H1 (cell line): ENCODE measurements around the gene ZNF692. TPM values are rescaled to one million over a fixed set of nuclear protein-coding genes. Genes with fewer than 3 reads are reported as not detected.

Experiments used
- CBX8 ChIP-seq: fragments of 300-800, 300-1000 bp; sonication (generic); IDR thresholded peaks from 2 replicates; pipeline ENCODE4 v1.7.1; 2016; ENCODE audit warnings: low read depth, low read length, borderline replicate concordance
- CREB1 ChIP-seq: IDR thresholded peaks from 2 replicates; pipeline ENCODE4 v1.6.1; 2012; ENCODE audit warnings: inconsistent platforms
- EP300 ChIP-seq, 2 experiments: IDR thresholded peaks; 1 replicate in 1 of 2; 2 replicates in 1 of 2; pipeline ENCODE4 v1.6.1; 2011 to 2012; ENCODE audit warnings: low read depth in 2 of 2, low read length in 2 of 2, mild to moderate bottlenecking in 2 of 2, borderline replicate concordance in 1 of 2, inconsistent platforms in 1 of 2, moderate library complexity in 1 of 2
- SAP30 ChIP-seq: fragments of 300-600 bp; sonication (generic); IDR thresholded peaks from 2 replicates; pipeline ENCODE4 v1.7.1; 2012; ENCODE audit warnings: low read length, moderate library complexity, mild to moderate bottlenecking, inconsistent platforms; ENCODE audit not compliant: insufficient read depth, insufficient replicate concordance
- SRF ChIP-seq: IDR thresholded peaks from 2 replicates; pipeline ENCODE4 v1.6.1; 2011; ENCODE audit warnings: mild to moderate bottlenecking, low read depth, low read length, moderate library complexity
- SUZ12 ChIP-seq: fragments of 200-600 bp; sonication (generic); IDR thresholded peaks from 2 replicates; pipeline ENCODE4 v1.6.1; 2012; ENCODE audit warnings: mild to moderate bottlenecking, inconsistent platforms, low read length, moderate library complexity, mixed read lengths
- USF2 ChIP-seq: IDR thresholded peaks from 2 replicates; pipeline ENCODE4 v1.6.1; 2011; ENCODE audit warnings: low read length, improper control_type of control experiment
- polyA plus RNA-seq, 7 experiments: library from polyadenylated mRNA; depleted of rRNA in 3 of 7; stranded (reverse) in 5 of 7; unstranded in 2 of 7; fragments of >200 nt in 5 of 7; fragments of 200-250 nt in 2 of 7; gene quantifications; 1 replicate in 5 of 7; 2 replicates in 1 of 7; 4 replicates in 1 of 7; pipeline versions ENCODE4 v1.2.1 to v1.2.3, GENCODE V29; 2011 to 2013; ENCODE audit warnings: missing spikeins in 2 of 7, mixed read lengths in 2 of 7
- total RNA-seq: library from RNA; stranded (reverse); fragmentation: NEBNext Ultra II Directional; extraction: Animal tissue kit (Norgen Biotek cat#: 25700); gene quantifications from 2 replicates; pipeline ENCODE4 v1.2.1, GENCODE V29; 2021

The ZNF692 gene
- total and polyA plus RNA-seq, 2 of the 8 experiments (the other 6 are each of a cell fraction or from before 2014, with no cell fraction given) = 38.4 to 52.3 TPM

GRCh38 chr1:248808876-248809275, 50.0 kb downstream of the ZNF692 start (continued):
- TF ChIP-seq SUZ12 = no peak
- TF ChIP-seq EP300 (IDR thresholded peaks at IDR 0.05; ENCODE audit: borderline replicate concordance in 1 of 2, low read depth in 2 of 2, low read length in 2 of 2) = no peak
- no peak for TF ChIP-seq CBX8
- no peak for TF ChIP-seq CREB1
- TF ChIP-seq SRF = no peak
- no peak for TF ChIP-seq SAP30
- TF ChIP-seq USF2 = no peak
- TF ChIP-seq, all 59 proteins: peak for 0
